WTC11 (cell line): ENCODE results near the gene STK32B. TPM values are rescaled to one million over a fixed set of nuclear protein-coding genes. Genes with fewer than 3 reads are reported as not detected.

Source experiments
- ATAC-seq: fragments of 200-7000 bp; cut with Tn5 transposase; 2 replicates; pipeline ENCODE4 v1.10.0; 2021; ENCODE audit warnings: mild to moderate bottlenecking, moderate library complexity
- CTCF ChIA-PET: fragments of 300-600 bp; sonication (Branson Sonifier 250); formaldehyde crosslinking; loops from one replicate; lab custom pipeline; 2021; ENCODE audit warnings: antibody characterized with exemption; lab: Charles Lee
- POLR2A ChIA-PET: fragments of 350-600 bp; sonication (Branson Sonifier 250); formaldehyde crosslinking; loops from one replicate; lab custom pipeline; 2021; ENCODE audit warnings: antibody characterized with exemption; lab: Charles Lee
- DNase-seq: peaks from one replicate; pipeline ENCODE4 v3.0.0; 2021; ENCODE audit warnings: low spot score
- H3K27ac Mint-ChIP-seq: 2 replicates; pipeline ENCODE4 v1.8.0; 2021; ENCODE audit warnings: mixed read lengths
- H3K27me3 Mint-ChIP-seq: 2 replicates; pipeline ENCODE4 v1.8.0; 2021; ENCODE audit warnings: low read depth, mild to moderate bottlenecking, moderate library complexity, mixed read lengths
- H3K36me3 Mint-ChIP-seq: 2 replicates; pipeline ENCODE4 v1.8.0; 2021; ENCODE audit warnings: mixed read lengths
- H3K4me1 Mint-ChIP-seq: 2 replicates; pipeline ENCODE4 v1.8.0; 2022; ENCODE audit warnings: mixed read lengths
- H3K4me3 Mint-ChIP-seq: 2 replicates; pipeline ENCODE4 v1.8.0; 2021; ENCODE audit warnings: mild to moderate bottlenecking, moderate library complexity, mixed read lengths
- H3K9me3 Mint-ChIP-seq: 2 replicates; pipeline ENCODE4 v1.8.0; 2021; ENCODE audit warnings: mixed read lengths
- AR ChIP-seq: fragments of 250-450 bp; sonication (Bioruptor Pico); IDR thresholded peaks from 2 replicates; pipeline ENCODE4 v1.9.0; 2021; ENCODE audit warnings: mild to moderate bottlenecking
- ARID4B ChIP-seq: sonication (generic); formaldehyde crosslinking; IDR thresholded peaks from 2 replicates; pipeline ENCODE4 v1.8.0; 2023; ENCODE audit warnings: missing genetic modification reagents, mild to moderate bottlenecking, borderline replicate concordance
- ESRRA ChIP-seq: sonication (generic); formaldehyde crosslinking; IDR thresholded peaks from 2 replicates; pipeline ENCODE4 v1.8.1; 2022; ENCODE audit warnings: mild to moderate bottlenecking, missing genetic modification reagents, borderline replicate concordance
- FOXJ3 ChIP-seq: sonication (generic); formaldehyde crosslinking; IDR thresholded peaks from 2 replicates; pipeline ENCODE4 v1.9.0; 2021; ENCODE audit warnings: missing genetic modification reagents, mild to moderate bottlenecking, borderline replicate concordance
- RELA ChIP-seq: sonication (generic); formaldehyde crosslinking; IDR thresholded peaks from 2 replicates; pipeline ENCODE4 v1.8.1; 2022; ENCODE audit warnings: missing genetic modification reagents, mild to moderate bottlenecking, borderline replicate concordance
- RORB ChIP-seq: fragments of 250-450 bp; sonication (Bioruptor Pico); IDR thresholded peaks from 2 replicates; pipeline ENCODE4 v1.9.0; 2021; ENCODE audit warnings: mild to moderate bottlenecking
- SOX15 ChIP-seq: fragments of 250-450 bp; sonication (Bioruptor Pico); IDR thresholded peaks from 2 replicates; pipeline ENCODE4 v1.9.0; 2021; ENCODE audit warnings: mild to moderate bottlenecking
- TP53 ChIP-seq: sonication (generic); formaldehyde crosslinking; IDR thresholded peaks from 2 replicates; pipeline ENCODE4 v1.8.1; 2023; ENCODE audit warnings: mild to moderate bottlenecking, missing genetic modification reagents
- ZNF138 ChIP-seq: sonication (generic); formaldehyde crosslinking; conservative IDR thresholded peaks from 2 replicates; pipeline ENCODE4 v1.8.1; 2022; ENCODE audit warnings: mild to moderate bottlenecking, moderate library complexity, missing genetic modification reagents
- ZNF232 ChIP-seq: sonication (generic); formaldehyde crosslinking; IDR thresholded peaks from 2 replicates; pipeline ENCODE4 v1.8.0; 2022; ENCODE audit warnings: mild to moderate bottlenecking, missing genetic modification reagents
- ZNF281 ChIP-seq: sonication (generic); formaldehyde crosslinking; IDR thresholded peaks from 2 replicates; pipeline ENCODE4 v1.8.0; 2023; ENCODE audit warnings: mild to moderate bottlenecking, missing genetic modification reagents
- ZNF671 ChIP-seq: fragments of 250-450 bp; sonication (Bioruptor Pico); IDR thresholded peaks from 2 replicates; pipeline ENCODE4 v1.8.0; 2021; ENCODE audit warnings: mild to moderate bottlenecking
- total RNA-seq: library from RNA; stranded (reverse); gene quantifications from 3 replicates; pipeline ENCODE4 v1.2.3, GENCODE V29; 2021
- TF ChIP-seq, protein P1 (sequence below): sonication (generic); formaldehyde crosslinking; IDR thresholded peaks from 2 replicates; pipeline ENCODE4 v1.8.1; 2023; ENCODE audit warnings: mild to moderate bottlenecking, missing genetic modification reagents, moderate library complexity
- TF ChIP-seq, protein P2 (sequence below): fragments of 250-450 bp; sonication (Bioruptor Pico); IDR thresholded peaks from 2 replicates; pipeline ENCODE4 v1.8.0; 2021; ENCODE audit warnings: mild to moderate bottlenecking
- TF ChIP-seq, protein P3 (sequence below): sonication (generic); formaldehyde crosslinking; IDR thresholded peaks from 2 replicates; pipeline ENCODE4 v1.8.1; 2023; ENCODE audit warnings: mild to moderate bottlenecking, missing genetic modification reagents

The STK32B gene
- total RNA-seq, 1 experiment from 2014 or later: 1.9 TPM

DNA sequence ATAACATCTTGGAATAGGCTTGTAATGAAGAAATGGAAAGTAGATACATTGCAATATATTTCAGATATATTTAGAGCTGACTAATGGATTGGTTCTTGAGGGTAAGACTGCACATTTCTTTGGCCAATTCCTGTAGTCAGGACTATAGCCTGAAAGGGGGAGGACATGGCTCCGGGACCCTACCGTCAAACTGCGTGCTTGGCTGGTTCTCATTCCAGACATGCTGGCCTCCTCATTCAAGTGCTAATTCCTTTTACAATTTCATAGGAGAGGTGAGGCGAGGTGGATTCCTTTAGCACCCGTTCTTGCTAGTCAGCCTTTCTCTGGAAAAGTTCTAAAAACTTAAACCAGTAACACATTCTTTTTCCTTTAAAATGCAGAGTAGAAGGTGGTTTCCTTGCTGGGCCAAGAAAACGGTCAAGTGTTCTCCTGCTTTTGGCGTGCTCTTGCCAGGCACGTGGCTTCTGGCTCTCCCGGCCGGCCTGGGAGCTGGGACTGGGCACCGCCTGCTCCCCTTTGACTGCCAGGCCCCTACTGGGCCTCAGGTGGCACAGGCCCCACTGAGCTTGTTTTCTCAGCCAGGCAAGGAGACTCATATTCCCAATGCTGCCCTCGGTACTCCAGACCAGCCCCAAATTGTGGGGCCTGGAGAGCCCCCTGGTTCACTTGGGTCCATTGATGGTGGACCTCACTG is 167.2 kb downstream of the STK32B start:
- CTCF ChIA-PET: interaction anchor here (0.6 kb wide), 1 partner anchor 541 kb away, joined by 3 read pairs; no protein-coding TSS in a partner anchor
- POLR2A ChIA-PET: interaction anchor here (0.5 kb wide), 1 partner anchor 782 kb away, joined by 6 read pairs; no protein-coding TSS in a partner anchor
- TF ChIP-seq ZNF138 (no peak), ZNF232 (CRISPR knock-in tag) (no peak), ZNF671 (CRISPR knock-in tag) (no peak), SOX15 (no peak), FOXJ3 (CRISPR knock-in tag) (no peak), TP53 (no peak), RELA (CRISPR knock-in tag) (no peak), AR (CRISPR knock-in tag) (no peak), ESRRA (CRISPR knock-in tag) (no peak), RORB (no peak)
- TF ChIP-seq, protein P1, sequence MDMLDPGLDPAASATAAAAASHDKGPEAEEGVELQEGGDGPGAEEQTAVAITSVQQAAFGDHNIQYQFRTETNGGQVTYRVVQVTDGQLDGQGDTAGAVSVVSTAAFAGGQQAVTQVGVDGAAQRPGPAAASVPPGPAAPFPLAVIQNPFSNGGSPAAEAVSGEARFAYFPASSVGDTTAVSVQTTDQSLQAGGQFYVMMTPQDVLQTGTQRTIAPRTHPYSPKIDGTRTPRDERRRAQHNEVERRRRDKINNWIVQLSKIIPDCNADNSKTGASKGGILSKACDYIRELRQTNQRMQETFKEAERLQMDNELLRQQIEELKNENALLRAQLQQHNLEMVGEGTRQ (CRISPR knock-in tag): no peak
- TF ChIP-seq, protein P2, sequence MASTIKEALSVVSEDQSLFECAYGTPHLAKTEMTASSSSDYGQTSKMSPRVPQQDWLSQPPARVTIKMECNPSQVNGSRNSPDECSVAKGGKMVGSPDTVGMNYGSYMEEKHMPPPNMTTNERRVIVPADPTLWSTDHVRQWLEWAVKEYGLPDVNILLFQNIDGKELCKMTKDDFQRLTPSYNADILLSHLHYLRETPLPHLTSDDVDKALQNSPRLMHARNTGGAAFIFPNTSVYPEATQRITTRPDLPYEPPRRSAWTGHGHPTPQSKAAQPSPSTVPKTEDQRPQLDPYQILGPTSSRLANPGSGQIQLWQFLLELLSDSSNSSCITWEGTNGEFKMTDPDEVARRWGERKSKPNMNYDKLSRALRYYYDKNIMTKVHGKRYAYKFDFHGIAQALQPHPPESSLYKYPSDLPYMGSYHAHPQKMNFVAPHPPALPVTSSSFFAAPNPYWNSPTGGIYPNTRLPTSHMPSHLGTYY (CRISPR knock-in tag): no peak
- DNase-seq: peak; percentile 26
- ATAC-seq: peak; percentile 69
- Mint-ChIP-seq H3K27ac (no peak overlapping the region; the same call in 1 of the 2 replicates), H3K4me1 (peaks cover 42% of the 10 kb centered on the region), H3K36me3 (peaks cover 16% of the 10 kb centered on the region), H3K27me3 (peaks cover 14% of the 10 kb centered on the region), H3K4me3 (no peak overlapping the region), H3K9me3 (peaks cover 33% of the 10 kb centered on the region)

- ChIA-PET CTCF (no interaction called here), POLR2A (no interaction called here)
- peaks cover 31% of the 10 kb centered on the region for H3K4me1 Mint-ChIP-seq
- H3K4me3 Mint-ChIP-seq: no peak overlapping the region
- TF ChIP-seq ZNF671 (CRISPR knock-in tag): no peak
- no peak for TF ChIP-seq ARID4B (CRISPR knock-in tag)
- TF ChIP-seq, protein P1 (CRISPR knock-in tag): no peak
- no peak for TF ChIP-seq ZNF281 (CRISPR knock-in tag)
- TF ChIP-seq, protein P3, sequence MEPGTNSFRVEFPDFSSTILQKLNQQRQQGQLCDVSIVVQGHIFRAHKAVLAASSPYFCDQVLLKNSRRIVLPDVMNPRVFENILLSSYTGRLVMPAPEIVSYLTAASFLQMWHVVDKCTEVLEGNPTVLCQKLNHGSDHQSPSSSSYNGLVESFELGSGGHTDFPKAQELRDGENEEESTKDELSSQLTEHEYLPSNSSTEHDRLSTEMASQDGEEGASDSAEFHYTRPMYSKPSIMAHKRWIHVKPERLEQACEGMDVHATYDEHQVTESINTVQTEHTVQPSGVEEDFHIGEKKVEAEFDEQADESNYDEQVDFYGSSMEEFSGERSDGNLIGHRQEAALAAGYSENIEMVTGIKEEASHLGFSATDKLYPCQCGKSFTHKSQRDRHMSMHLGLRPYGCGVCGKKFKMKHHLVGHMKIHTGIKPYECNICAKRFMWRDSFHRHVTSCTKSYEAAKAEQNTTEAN (CRISPR knock-in tag): no peak
- ATAC-seq (no peak), DNase-seq (no peak)
- peaks cover 16% of the 10 kb centered on the region for H3K36me3 Mint-ChIP-seq
- no peak overlapping the region for H3K27ac Mint-ChIP-seq
- peaks cover 14% of the 10 kb centered on the region for H3K27me3 Mint-ChIP-seq
- H3K9me3 Mint-ChIP-seq: peaks cover 36% of the 10 kb centered on the region
Observed at GRCh38 chr4:5220028-5220427, 168.7 kb downstream of the STK32B start.
